Measurements from ENCODE around the gene SHROOM4.

- TF ChIP-seq CTCF (IDR thresholded peaks at IDR 0.05), result no peak
- TF ChIP-seq POLR2A (IDR thresholded peaks at IDR 0.05), result no peak
These were observed 14.0 kb upstream of the SHROOM4 start for GRCh38 chrX:50827996-50828395.

All from gastroesophageal sphincter (tissue), 3 donors.